Brain microvascular endothelial cell (primary cell): ENCODE measurements around the gene E4F1.
A peak's percentile ranks its signal among the peaks of the same experiment; 100 is the strongest.
"Not testable (repeated sequence)": the region's sequence is repeated elsewhere in the genome, so short reads cannot be mapped to it uniquely, and the experiment has no call there.

ENCODE experiments used
- DNase-seq: peaks from one replicate; pipeline ENCODE4 v3.0.0-alpha.2; 2020
- H3K27ac ChIP-seq: fragments of 250-450 bp; sonication (Bioruptor Pico); 2 replicates; pipeline ENCODE4 v1.5.1; 2020; ENCODE audit warnings: mild to moderate bottlenecking, moderate library complexity
- H3K27me3 ChIP-seq: fragments of 250-450 bp; sonication (Bioruptor Pico); replicated peaks from 2 replicates; pipeline ENCODE4 v1.5.1; 2020; ENCODE audit warnings: mild to moderate bottlenecking
- H3K36me3 ChIP-seq: fragments of 250-450 bp; sonication (Bioruptor Pico); replicated peaks from 2 replicates; pipeline ENCODE4 v1.5.1; 2020; ENCODE audit warnings: mild to moderate bottlenecking
- H3K4me3 ChIP-seq: 2 replicates; pipeline ENCODE4 v1.5.1; 2011; ENCODE audit warnings: low read depth, mild to moderate bottlenecking, control low read depth, low read length, moderate library complexity
- in situ Hi-C: cut with HindIII; loops from 2 replicates; pipeline ENCODE4 v1.10.0; 2017; ENCODE audit warnings: low sequenced_read_pairs, low pct_ligation_motif_present
- TF ChIP-seq, protein P1 (sequence below): IDR thresholded peaks from 2 replicates; pipeline ENCODE4 v1.5.1; 2011; ENCODE audit warnings: low read depth, mild to moderate bottlenecking, moderate library complexity, low read length, control low read depth, inconsistent platforms; ENCODE audit errors: missing control alignments

Gene E4F1

DNA sequence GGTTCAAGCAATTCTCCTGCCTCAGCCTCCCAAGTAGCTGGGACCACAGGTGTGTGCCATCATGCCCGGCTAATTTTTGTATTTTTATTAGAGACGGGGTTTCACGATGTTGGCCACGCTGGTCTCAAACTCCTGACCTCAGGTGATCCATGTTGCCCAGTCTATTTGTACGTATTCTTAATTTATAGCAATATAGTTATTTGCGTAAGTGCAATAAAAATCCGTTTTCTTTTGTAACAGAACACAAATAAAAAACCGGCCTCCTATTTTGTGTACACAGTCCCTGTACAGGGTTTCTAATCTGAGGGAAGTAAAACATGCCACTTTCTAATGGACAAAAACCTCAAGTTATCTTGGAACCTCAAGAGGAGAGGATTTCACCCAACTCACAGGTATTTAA, 36.9 kb downstream of the E4F1 start:
- in situ Hi-C loops = no loop called here
- Histone ChIP-seq H3K27ac (no peak overlapping the region), H3K27me3 (no peaks in the 10 kb centered on the region), H3K36me3 (peaks cover 76% of the 10 kb centered on the region), H3K4me3 (no peak overlapping the region)
- no peak for DNase-seq
- TF ChIP-seq, protein P1, sequence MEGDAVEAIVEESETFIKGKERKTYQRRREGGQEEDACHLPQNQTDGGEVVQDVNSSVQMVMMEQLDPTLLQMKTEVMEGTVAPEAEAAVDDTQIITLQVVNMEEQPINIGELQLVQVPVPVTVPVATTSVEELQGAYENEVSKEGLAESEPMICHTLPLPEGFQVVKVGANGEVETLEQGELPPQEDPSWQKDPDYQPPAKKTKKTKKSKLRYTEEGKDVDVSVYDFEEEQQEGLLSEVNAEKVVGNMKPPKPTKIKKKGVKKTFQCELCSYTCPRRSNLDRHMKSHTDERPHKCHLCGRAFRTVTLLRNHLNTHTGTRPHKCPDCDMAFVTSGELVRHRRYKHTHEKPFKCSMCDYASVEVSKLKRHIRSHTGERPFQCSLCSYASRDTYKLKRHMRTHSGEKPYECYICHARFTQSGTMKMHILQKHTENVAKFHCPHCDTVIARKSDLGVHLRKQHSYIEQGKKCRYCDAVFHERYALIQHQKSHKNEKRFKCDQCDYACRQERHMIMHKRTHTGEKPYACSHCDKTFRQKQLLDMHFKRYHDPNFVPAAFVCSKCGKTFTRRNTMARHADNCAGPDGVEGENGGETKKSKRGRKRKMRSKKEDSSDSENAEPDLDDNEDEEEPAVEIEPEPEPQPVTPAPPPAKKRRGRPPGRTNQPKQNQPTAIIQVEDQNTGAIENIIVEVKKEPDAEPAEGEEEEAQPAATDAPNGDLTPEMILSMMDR = no peak

DNA sequence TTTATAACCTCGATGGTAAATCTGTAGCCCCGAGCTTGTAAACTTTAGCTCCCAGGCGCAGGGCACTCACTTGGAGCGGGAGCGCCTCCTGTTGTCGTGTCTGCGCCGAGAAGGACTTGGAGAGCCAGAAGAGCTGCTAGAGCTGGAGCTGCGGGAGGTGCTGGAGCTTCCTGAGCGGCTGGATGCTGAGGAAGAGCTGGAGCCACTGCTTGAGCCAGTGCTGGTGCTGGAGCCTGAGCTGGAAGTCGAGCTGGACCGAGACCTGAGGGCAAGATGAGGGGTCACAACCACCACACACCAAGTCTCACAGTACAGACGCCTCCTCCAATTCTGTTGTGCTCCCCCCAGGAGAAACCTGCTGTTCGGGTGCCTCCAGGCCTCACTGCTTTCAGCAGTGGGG, 39.6 kb downstream of the E4F1 start:
- DNase-seq, H3K4me3 ChIP-seq, H3K27ac ChIP-seq, H3K27me3 ChIP-seq, in situ Hi-C loops: not testable (repeated sequence)
- peaks cover 48% of the 10 kb centered on the region for H3K36me3 ChIP-seq

DNA sequence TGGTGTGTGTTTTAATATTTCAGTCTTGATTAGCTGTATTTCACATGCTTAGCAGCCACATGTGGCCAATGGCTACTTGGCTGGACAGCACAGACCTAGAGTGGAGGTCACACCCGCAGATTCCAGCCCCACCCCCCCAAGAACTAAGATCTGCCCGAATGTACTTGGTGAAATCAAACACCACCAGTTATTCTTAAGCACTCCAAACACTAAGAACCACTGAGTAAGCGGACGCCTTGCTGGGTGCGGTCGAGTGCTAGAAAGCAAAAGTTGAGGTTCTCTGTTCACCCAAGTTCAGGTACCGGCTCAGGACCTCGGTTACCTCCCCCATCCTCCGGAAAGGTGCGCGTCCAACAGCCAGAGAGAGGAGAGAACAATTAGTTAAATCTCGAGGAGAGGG, 43.5 kb downstream of the E4F1 start:
- DNase-seq = peak; percentile 22
- H3K27me3 ChIP-seq, H3K27ac ChIP-seq, in situ Hi-C loops: not testable (repeated sequence)
- Histone ChIP-seq H3K4me3 (peak overlapping the region; percentile 92), H3K36me3 (peaks cover 22% of the 10 kb centered on the region)

DNA sequence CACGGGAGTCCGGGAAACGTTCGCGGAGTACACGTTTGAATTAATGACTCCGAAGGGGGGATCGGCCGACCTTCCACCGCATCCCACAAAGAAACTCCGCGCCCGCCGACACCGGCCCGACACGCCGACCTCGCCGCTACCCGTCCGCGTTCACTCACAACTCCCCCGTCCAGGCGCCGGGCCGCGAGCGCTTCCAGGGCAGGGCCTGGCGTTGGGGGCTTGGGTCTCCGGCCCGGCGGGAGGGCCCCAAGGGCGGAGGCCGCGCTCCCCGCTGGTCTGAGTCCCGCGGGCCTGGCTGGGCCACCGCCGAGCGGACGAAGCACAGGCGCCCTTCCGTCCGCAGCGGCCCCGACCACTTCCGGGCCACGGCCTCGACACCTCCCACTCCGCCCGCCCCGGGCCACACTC, 44.1 kb downstream of the E4F1 start:
- Histone ChIP-seq H3K27ac (peak overlapping the region; percentile 93), H3K36me3 (peaks cover 16% of the 10 kb centered on the region), H3K4me3 (peak overlapping the region; percentile 92)
- H3K27me3 ChIP-seq, DNase-seq, in situ Hi-C loops: not testable (repeated sequence)

DNA sequence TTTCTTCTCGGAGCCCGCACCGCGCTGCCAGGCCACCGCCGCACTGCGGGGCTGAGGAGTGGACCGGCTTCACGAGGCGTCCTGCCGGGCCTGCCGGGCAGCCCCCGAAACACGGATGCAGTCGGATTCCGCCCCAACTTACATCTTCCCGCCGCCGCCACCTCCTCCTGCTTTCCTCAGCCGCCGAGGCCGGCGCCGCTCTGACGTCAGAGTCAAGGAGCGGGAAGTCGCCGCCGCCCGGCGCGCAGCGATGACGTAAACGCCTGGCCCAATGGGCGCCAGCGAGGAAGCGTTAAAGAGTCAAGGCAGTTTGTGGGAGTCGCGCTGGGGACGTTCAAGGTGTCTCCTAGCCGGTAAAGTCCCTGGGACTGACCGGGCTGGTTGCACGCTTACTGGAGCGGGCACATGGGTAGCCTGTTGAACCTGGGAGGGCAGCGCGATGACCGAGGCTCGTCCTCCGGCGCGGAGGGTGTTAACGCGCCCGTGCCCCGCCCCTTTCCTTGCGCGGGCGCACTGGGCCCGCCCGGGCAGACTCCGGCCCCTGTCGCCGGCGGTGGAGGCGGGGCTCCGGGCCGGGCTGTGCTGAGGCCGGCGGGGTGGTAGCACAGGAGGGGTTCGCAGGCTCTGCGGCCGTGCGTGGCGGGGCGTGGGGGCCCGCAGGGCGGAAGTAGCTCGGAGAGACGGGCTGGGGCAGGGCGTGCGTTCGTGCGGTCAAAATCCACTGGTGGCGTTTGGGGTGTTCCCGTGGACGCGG, 44.7 kb downstream of the E4F1 start, which contains the start of gene RNPS1:
RNPS1 (minus strand) TSS at position 214 of the 754 bp plus-strand sequence. CDS start 3,483 bp downstream, outside the sequence.
- peak within 1 kb of the TSS; percentile 93 for H3K27ac ChIP-seq
- H3K36me3 ChIP-seq = peaks cover 10% of the 10 kb centered on the region
- in situ Hi-C loops = no loop called here
- TF ChIP-seq, protein P1 = no peak
- no peaks in the 10 kb centered on the region for H3K27me3 ChIP-seq
- peak within 1 kb of the TSS; percentile 92 for H3K4me3 ChIP-seq
- DNase-seq = peak; percentile 90

DNA sequence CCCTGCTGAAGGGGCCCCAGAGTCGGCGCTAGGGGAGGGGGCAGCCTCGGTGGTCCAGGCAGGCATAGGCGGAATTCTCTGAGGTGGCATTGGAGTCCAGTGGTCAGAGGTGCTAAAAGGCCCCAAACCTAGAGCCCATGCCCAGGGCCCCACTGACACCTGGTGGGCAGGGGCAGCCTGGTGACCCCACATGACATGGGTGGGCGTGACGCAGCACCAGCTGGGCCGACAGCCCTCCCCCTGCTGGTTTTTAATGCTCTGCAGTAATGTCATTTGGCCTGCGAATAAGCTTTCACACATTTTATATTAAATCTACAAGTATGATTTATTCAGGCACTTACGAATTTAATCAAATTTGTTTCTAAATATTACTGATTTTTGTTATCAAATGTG, 46.7 kb downstream of the E4F1 start:
- H3K36me3 ChIP-seq = no peaks in the 10 kb centered on the region
- DNase-seq = no peak
- TF ChIP-seq, protein P1 = no peak
- H3K27ac ChIP-seq = no peak overlapping the region
- no peak overlapping the region for H3K4me3 ChIP-seq
- no peaks in the 10 kb centered on the region for H3K27me3 ChIP-seq
- in situ Hi-C loops = no loop called here

DNA sequence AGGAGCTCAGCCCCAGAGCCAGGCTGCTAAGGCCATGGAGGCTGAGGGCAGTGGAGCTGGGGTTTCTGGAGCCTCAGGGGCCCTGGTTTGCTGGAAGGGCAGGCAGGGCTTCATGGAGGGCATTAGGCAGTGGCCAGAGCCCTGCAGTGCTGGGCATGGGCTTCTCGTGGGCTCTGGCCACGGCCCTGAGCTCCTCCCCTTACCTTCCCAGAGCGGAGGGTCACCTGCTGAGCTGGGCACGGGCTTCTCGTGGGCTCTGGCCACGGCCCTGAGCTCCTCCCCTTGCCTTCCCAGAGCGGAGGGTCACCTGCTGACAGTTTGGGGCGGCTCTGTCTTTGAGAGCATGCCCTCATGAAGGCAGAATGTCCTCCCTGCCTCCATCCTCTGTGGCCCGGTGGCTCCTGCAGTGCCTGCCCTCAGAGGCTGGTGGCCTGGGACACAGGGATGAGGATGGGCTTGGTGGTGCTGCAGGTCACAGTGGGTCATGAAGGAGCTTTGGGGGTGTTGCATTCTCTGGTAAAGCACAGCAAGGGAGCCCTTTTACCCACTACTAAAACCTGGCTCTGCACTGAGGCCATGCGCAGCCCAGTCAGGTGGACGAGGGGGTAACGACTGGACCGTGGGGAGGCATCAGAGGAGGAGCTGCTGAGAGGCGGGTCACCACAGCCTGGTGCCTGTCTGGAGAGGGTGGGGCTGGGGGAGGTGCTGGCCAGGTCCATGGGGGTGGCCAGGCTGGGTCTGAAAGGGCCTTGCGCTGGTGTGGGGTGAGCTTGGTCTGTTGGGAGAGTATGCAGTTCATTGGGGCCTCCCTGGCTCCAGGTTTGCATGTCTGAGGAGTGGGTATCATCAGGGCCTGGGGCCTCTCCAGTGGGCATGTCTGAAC, 47.4 kb downstream of the E4F1 start:
- in situ Hi-C loops = no loop called here

More for the DNA sequence above, 47.4 kb downstream of the E4F1 start:
- TF ChIP-seq, protein P1 = no peak
- H3K27ac ChIP-seq = no peak overlapping the region
- DNase-seq = no peak
- H3K4me3 ChIP-seq = no peak overlapping the region
- no peaks in the 10 kb centered on the region for H3K27me3 ChIP-seq
- H3K36me3 ChIP-seq = no peaks in the 10 kb centered on the region
